GM19452 (cell line): ENCODE data around the gene ZFPM1.

Experiments
- ATAC-seq: cut with Tn5 transposase; IDR thresholded peaks from one replicate; pipeline ENCODE4 v1.9.1; 2021; ENCODE audit not compliant: unreplicated experiment

The ZFPM1 gene

GRCh38 chr16:88495268-88495772 lies 42.2 kb downstream of the ZFPM1 start:
- no peak for ATAC-seq

DNA sequence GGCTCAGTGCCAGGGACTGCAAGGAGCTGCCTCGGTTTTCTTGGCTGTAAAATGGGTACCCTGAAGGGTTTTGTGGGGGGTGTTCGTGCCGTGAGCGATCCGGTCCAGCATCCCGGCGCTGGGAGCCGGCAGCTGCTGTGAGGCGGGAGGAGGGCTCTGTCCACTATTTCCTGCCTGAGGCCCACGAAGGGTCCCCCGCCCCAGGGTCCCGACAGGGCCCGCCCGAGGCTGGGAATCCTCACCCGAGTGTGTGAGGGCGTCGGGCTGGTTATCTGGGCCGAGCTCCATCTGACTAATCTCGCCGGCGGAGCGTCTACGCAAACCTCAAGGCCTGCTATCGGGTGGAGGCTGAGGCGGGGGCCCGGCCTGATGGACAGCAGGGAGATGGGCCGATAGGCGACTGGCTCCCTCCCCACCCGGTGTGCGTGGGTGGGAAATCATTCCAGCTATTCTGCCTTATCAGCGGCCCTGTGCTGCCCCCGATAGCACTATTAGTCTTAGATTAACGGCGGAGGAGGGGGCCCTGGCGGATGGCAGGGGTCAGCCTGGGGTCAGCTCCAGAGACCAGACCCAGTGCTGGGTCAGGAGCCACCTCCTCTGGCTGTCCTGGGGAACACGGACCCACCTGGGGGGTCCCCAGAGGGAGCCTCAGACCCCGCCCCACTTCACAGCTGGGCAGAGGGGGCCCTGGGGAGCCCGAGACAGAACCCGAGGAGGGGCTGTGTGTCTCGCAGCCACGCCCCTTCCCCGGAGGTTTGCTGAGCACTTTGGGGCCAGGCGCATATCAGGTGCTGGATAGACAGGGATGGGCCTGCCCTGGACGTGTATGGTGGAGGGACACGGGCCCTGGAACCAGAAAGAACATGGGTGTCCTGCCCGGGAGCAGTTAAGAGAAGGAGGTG lies 44.7 kb downstream of the ZFPM1 start:
- no peak for ATAC-seq

- ATAC-seq = no peak
These were observed 45.6 kb downstream of the ZFPM1 start for GRCh38 chr16:88498576-88499208.

DNA sequence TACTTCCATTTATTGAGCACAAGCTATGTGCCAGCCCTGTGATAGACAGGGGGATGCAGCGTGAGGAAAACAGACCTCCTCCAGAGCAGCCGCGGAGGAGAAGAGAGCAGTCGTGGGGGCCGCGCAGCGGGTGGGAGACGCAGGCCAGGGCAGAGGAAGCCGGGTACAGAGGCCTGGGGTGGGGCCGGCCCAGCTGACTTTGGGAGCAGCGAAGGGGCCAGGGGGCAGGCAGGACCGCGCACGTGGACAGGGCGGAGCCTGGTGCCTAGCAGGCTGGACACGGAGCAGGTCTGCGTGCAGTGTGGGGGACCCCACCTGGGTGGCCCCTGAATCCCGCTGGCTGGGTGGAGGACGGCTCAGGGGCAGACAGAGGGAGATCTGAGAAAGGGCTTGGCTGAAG lies 46.2 kb downstream of the ZFPM1 start:
- no peak for ATAC-seq

DNA sequence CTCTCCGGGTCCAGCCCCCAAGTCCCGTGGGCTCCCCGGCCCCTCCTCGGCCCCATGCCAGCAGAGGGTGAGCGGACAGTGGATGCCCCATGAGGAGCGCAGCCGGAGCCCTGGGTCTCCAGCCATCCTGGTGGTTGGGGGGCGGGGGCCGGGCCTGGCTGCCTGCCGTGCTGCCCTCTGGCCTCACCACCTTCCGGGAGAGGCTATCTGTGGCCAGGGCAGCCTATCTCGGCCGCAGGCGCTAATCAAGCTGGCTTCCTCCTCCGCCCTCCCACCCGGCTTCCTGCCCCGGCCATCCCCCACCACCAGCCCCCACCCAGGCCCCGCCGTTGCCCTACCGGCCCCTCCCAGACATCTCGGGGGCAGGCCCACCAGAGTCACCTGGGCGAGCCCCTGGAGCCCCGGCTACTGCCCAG lies 46.8 kb downstream of the ZFPM1 start:
- ATAC-seq = no peak

DNA sequence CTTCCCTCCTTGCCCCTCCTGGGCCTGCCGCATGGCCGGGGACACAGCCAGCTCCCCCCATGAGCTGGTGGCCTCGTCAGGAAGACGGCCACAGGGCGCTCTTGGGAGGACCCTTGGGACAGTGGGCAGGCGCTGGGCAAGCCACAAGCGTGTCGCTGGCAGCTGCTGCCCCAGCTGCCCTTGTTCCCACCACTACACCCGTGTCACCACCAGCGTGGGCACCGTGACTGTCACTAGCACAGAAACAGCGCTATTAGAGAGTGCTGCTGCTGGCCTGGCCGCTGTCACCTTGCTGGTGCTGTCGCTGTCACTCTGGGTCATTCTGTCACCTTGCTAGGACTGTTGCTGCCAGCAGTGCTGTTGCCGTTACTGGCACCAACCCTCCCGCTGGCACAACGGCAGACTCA lies 47.2 kb downstream of the ZFPM1 start:
- ATAC-seq = no peak

- no peak for ATAC-seq
These were observed 49.3 kb downstream of the ZFPM1 start for GRCh38 chr16:88502371-88502770.

- no peak for ATAC-seq
These were observed 49.7 kb downstream of the ZFPM1 start for GRCh38 chr16:88502776-88503280.

DNA sequence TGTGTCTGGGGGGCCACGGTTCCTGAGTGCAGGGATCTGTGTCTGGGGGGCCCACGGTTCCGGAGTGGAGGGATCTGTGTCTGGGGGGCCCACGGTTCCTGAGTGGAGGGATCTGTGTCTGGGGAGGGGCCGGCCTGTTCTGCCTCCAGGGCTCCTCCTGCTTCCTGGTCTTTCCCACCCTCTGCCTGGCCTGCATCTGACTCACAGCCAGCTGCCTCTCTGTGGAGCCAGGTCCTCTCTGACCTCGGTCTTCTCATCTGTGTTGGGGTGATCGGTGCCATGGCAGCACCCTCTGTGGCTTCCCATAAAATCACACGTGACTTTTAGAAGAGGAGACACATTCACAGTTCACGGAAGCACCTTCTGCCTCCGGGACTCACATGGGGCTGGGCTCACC lies 50.3 kb downstream of the ZFPM1 start:
- no peak for ATAC-seq

GRCh38 chr16:88503771-88504488 lies 50.9 kb downstream of the ZFPM1 start:
- ATAC-seq = no peak

DNA sequence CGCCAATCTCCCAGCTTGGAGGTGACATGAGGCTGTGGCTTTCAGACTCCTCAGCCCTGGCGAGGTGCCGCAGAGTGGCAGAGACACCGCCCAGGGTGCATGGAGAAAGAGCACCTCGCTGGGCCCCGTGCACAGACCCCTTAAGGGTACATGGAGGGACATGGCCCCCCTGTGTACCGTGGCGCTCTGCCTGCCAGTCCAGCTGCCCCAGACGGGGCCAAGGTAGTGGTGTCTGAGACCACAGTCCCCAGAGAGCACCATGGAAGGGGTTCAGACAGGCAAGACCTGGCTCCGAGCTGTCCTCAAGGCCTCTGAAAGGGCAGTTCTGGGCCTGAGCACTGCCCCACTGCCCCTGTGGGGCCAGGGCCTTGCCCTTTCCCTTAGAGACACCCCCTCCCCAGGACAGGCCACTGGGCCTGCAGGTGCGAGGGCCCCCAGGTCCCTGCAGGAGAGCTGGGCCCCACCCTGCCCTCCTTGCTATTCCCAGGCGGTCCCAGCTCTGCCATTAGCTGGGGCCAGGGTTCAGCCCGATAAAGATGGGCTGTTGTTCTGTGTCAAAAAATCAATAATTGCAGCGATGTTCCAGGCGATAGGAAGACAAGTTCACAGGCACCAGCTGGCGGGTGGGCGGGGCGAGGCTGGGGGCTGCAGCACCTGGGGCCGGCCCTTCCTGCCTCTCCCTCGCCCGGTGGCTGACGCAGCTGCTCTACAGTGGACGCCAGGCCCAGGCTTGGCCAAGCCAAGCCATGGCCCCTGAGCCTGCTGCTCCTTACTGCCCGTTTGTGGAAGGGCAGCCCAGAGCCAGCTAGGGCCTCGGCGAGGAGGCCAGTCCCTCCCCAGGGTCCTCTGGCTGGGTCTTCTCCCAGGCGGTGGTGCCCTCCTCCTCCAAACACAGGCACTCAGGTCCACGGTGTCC lies 51.7 kb downstream of the ZFPM1 start:
- ATAC-seq = no peak

GRCh38 chr16:88505405-88506082 lies 52.5 kb downstream of the ZFPM1 start:
- no peak for ATAC-seq

DNA sequence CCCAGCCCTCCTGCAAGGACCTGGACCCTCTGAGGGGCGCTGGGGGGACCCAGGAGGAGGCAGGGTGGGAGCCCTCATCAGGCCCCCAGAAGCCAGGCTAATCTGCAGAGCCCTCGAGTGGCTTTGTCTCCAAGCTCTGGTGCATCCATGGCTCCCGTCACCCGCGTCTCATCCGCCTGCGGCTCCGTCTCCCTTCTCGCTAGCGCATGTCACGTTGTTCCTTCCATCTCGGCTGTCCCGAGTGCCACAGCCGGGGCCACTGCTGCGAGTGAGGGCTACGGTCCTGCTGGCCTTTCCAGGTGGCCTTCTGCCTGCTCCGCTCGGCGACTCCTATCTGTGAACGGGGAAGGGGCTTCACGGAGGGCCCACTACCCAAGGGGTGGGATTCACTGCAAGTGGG lies 53.6 kb downstream of the ZFPM1 start:
- ATAC-seq = no peak

- no peak for ATAC-seq
These were observed 54.2 kb downstream of the ZFPM1 start for GRCh38 chr16:88507231-88507743.

DNA sequence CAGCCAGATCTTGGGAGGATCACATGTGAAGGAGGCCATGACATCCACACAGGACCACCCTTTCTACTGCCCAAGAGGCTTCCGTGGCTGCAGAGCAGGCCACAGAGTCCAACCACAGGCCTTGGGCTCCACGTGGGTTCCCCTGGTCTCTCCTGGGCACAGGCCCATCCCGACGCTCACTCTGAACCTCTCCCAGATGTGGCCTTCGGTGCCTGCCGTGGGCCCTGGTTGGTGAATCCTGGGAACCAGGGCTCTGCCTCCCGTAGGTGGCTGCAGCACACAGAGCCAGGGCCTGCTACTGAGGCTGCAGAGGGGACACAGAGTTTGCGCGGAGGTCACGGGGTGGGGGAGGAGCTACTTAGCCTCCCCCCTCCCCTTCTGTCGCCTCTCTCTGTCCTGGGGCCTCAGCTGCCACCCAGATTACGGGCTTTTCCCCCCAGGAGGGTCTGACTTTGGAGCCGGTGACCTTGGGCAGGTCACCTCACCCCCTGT lies 55.3 kb downstream of the ZFPM1 start:
- no peak for ATAC-seq

DNA sequence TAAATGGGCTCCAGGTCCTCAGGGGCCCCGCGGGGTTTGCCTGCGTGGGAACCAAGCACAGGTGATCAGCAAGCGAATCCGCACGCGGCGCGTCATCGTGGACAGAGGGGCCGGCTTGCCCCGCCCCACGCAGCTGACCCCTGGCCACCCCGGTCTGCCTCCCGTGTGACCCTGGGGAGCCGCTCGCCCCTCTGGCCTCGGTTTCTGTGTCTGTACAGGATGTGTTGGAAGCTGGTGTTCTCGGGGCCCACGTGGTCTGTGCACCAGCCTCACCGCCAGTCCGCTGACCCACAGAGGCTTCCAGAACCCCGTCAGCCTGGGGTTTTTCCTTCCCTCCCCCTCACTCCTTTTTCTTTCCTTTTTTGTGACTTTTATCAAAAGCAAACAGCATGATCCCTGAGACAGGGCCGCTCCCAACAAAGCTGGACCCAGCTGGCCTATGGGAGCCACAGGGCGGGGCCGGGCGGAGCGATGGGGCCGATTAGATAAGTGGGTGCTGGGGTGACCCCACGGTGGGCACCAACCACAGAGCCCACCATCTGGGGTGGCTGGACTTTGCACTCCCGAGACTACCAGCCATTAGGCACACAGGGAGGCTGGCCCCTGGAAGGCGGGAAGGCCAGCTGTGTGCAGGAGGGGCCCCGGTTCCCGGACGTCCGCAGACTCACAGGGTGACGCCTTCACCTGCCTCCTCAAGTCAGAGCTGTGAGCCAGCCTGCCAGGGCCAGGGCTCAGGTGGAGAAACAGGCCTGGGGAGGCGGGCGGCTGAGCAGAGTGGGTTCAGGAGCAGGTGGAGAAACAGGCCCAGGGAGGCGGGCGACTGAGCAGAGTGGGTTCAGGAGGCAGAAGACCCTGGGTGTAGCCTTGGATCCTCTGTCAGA lies 56.0 kb downstream of the ZFPM1 start:
- ATAC-seq = no peak

- no peak for ATAC-seq
These were observed 56.6 kb downstream of the ZFPM1 start for GRCh38 chr16:88509749-88510069.
